ENCODE results near the gene TEKT3. TPM values are rescaled to one million over a fixed set of nuclear protein-coding genes. Genes with fewer than 3 reads are reported as not detected.

The TEKT3 gene
- total and polyA plus RNA-seq, 9 of the 15 experiments (the other 6 are each of a cell fraction or from before 2014, with no cell fraction given) = not detected

DNA sequence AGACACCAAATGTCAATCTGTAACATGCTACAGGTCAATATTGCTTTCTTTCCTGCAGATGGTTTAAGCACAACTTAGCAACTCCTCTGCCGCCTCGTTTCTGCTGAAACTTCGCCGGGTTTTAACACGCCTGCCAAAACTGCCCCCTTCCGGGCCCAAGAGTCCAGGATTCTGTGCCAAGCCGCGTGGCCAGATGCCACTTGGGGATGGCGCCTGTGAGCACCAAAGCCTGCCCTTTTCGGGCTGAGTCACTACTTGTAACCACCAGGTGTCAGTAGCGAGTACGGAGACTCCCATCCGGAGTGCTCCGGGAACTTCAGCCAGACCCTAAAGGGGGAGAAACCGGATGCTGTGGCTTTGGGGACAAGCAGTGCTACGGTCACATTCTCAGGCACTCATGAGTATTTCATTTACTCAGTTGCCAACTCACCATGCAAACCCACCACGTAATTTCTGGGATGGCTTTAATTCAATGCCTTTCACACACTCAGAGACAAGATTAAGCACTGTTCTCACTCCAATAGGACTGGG lies 84.1 kb downstream of the TEKT3 start (continued):
- TF ChIP-seq, protein P1, sequence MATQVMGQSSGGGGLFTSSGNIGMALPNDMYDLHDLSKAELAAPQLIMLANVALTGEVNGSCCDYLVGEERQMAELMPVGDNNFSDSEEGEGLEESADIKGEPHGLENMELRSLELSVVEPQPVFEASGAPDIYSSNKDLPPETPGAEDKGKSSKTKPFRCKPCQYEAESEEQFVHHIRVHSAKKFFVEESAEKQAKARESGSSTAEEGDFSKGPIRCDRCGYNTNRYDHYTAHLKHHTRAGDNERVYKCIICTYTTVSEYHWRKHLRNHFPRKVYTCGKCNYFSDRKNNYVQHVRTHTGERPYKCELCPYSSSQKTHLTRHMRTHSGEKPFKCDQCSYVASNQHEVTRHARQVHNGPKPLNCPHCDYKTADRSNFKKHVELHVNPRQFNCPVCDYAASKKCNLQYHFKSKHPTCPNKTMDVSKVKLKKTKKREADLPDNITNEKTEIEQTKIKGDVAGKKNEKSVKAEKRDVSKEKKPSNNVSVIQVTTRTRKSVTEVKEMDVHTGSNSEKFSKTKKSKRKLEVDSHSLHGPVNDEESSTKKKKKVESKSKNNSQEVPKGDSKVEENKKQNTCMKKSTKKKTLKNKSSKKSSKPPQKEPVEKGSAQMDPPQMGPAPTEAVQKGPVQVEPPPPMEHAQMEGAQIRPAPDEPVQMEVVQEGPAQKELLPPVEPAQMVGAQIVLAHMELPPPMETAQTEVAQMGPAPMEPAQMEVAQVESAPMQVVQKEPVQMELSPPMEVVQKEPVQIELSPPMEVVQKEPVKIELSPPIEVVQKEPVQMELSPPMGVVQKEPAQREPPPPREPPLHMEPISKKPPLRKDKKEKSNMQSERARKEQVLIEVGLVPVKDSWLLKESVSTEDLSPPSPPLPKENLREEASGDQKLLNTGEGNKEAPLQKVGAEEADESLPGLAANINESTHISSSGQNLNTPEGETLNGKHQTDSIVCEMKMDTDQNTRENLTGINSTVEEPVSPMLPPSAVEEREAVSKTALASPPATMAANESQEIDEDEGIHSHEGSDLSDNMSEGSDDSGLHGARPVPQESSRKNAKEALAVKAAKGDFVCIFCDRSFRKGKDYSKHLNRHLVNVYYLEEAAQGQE (IDR thresholded peaks at IDR 0.05; ENCODE audit: borderline replicate concordance) = peak; percentile 39; the same call in 1 of the 2 replicates
- TF ChIP-seq, protein P1 (CRISPR knock-in tag; IDR thresholded peaks at IDR 0.05; ENCODE audit: low read depth) = no peak
- no peak for TF ChIP-seq RUNX1 (IDR thresholded peaks at IDR 0.05; ENCODE audit: low read depth)
- TF ChIP-seq GABPB1 (CRISPR knock-in tag; IDR thresholded peaks at IDR 0.05) = no peak
- TF ChIP-seq CTBP1 (IDR thresholded peaks at IDR 0.05; ENCODE audit: borderline replicate concordance) = peak; percentile 39; the same call in 1 of the 2 replicates
- 0 out of 2 replicates have a peak, but pooled peaks have one; percentile 10 for TF ChIP-seq DPF2 (IDR thresholded peaks at IDR 0.05)
- TF ChIP-seq JUND (IDR thresholded peaks at IDR 0.05; ENCODE audit: borderline replicate concordance, low read depth, low read length) = 0 out of 2 replicates have a peak, but pooled peaks have one; percentile 4
- TF ChIP-seq JUND (tag; IDR thresholded peaks at IDR 0.05; ENCODE audit: borderline replicate concordance, low read depth, low read length) = peak; percentile 48; the same call in 1 of the 3 replicates
- no peak for TF ChIP-seq ZNF174 (CRISPR knock-in tag; IDR thresholded peaks at IDR 0.05)
- TF ChIP-seq, protein P2, sequence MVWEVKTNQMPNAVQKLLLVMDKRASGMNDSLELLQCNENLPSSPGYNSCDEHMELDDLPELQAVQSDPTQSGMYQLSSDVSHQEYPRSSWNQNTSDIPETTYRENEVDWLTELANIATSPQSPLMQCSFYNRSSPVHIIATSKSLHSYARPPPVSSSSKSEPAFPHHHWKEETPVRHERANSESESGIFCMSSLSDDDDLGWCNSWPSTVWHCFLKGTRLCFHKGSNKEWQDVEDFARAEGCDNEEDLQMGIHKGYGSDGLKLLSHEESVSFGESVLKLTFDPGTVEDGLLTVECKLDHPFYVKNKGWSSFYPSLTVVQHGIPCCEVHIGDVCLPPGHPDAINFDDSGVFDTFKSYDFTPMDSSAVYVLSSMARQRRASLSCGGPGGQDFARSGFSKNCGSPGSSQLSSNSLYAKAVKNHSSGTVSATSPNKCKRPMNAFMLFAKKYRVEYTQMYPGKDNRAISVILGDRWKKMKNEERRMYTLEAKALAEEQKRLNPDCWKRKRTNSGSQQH (CRISPR knock-in tag; IDR thresholded peaks at IDR 0.05) = no peak
- no peak for TF ChIP-seq NCOR1 (IDR thresholded peaks at IDR 0.05)
- no peak for TF ChIP-seq ASH1L (IDR thresholded peaks at IDR 0.05; ENCODE audit: borderline replicate concordance, low read depth, partially characterized antibody)
- no peak for TF ChIP-seq BRF1 (IDR thresholded peaks at IDR 0.05; ENCODE audit: borderline replicate concordance, extremely low read depth, insufficient read length)
- TF ChIP-seq GTF2A2 (tag; IDR thresholded peaks at IDR 0.05) = no peak
- TF ChIP-seq RHOXF2B (CRISPR knock-in tag; conservative IDR thresholded peaks at IDR 0.05) = no peak
- TF ChIP-seq MECOM (CRISPR knock-in tag; IDR thresholded peaks at IDR 0.05) = no peak
- TF ChIP-seq, protein P3, sequence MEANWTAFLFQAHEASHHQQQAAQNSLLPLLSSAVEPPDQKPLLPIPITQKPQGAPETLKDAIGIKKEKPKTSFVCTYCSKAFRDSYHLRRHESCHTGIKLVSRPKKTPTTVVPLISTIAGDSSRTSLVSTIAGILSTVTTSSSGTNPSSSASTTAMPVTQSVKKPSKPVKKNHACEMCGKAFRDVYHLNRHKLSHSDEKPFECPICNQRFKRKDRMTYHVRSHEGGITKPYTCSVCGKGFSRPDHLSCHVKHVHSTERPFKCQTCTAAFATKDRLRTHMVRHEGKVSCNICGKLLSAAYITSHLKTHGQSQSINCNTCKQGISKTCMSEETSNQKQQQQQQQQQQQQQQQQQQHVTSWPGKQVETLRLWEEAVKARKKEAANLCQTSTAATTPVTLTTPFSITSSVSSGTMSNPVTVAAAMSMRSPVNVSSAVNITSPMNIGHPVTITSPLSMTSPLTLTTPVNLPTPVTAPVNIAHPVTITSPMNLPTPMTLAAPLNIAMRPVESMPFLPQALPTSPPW (CRISPR knock-in tag; IDR thresholded peaks at IDR 0.05) = 0 out of 2 replicates have a peak, but pooled peaks have one; percentile 10
- no peak for TF ChIP-seq ESRRA (IDR thresholded peaks at IDR 0.05; ENCODE audit: borderline replicate concordance, low read depth)
- no peak for TF ChIP-seq TAL1 (IDR thresholded peaks at IDR 0.05)
- no peak for TF ChIP-seq PHB (CRISPR knock-in tag; IDR thresholded peaks at IDR 0.05)

Measured in K562 (cell line).